ENCODE results near the gene TM4SF5.

The TM4SF5 gene

DNA sequence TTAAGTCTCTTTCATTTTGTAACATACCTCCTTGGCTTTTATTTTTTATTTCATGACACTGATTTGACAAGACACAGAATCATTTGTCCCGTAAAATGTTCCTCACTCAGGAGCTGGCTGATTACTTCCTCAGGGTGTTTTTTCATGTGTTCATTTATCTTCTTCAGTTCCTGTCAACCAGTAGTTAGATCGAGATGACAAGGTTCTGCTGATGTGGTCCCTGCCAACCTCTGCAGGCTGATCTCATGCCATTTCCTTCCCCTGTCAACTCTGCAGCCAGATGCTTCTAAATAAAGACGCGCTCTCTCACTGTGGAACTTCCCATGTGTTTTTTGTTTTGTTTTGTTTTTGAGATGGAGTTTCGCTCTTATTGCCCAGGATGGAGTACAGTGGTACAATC is 23.8 kb upstream of the TM4SF5 start:
- no peak for DNase-seq (ENCODE audit: low read depth)

DNA sequence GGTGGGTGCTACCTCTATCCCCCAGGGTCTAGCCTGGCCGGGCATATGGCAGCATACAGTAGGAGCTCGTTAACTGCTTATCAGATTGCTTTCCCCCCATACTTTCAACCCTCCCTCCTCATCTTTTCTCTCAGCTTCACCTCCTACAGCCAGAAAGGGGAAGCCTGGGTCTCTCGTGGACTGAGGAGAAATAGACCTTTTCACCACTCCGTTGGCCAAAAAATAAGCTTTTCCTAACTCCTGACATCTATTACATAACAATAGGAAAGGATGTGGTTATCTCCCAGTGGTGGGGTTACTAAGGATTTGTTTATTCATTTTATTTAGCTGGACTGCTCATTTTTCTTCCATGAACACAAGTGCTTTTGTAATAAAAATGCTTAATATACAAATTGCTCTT is 23.0 kb upstream of the TM4SF5 start:
- DNase-seq (ENCODE audit: low read depth) = no peak

DNA sequence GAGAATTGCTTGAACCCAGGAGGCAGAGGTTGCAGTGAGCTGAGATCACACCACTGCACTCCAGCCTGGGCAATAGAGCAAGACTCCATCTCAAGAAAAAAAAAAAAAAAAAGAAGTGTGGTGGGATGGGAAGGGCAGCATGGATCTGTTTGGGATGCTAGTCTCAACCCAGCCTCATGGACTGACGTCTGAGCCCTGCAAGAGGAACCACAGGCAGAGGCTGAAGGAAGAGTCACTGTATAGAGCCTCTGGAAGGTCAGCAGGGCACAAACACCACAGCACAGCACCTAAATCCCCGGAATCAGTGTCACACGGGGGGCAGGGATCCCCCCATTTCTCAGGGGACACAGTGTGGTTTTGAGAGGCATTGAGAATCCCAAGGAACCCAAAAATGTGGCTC is 21.1 kb upstream of the TM4SF5 start:
- DNase-seq (ENCODE audit: low read depth) = no peak

DNA sequence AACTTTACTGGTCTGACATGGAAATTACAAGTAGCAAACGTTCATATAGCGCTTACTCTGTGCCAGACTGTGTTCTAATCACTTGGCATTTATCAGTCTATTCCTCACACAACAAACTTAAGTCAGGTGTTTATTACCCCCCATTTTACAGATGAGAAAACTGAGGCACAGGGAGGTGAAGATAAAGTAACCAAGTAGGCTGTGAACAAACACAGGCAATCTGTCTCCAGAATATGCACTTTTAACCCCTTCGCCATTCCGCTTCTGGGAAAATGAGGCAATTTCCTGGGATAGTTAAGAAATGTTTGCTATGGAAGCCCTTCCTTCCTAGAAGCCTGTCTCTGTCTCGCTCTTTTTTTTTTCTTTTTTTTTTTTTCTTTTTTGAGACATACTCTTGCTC is 19.8 kb upstream of the TM4SF5 start:
- no peak for DNase-seq (ENCODE audit: low read depth)

DNA sequence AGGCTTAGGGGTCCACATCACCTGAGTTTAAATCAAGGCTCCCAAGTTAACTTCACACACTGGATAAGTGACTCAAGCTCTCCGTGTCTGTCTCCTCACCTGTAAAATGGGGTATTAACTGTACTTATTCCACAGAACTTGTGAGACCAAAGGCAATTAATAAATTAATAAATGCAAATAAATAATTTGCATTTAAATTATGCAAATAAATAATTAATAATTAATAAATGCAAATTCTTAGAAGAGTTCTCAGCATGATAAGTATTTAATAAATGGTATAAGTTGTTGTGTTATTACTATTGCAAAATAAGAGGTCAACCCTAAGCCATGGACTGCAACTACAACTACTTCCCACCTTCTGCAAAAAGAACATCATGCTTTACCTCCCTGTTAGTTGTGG is 18.3 kb upstream of the TM4SF5 start:
- DNase-seq (ENCODE audit: low read depth) = no peak

DNA sequence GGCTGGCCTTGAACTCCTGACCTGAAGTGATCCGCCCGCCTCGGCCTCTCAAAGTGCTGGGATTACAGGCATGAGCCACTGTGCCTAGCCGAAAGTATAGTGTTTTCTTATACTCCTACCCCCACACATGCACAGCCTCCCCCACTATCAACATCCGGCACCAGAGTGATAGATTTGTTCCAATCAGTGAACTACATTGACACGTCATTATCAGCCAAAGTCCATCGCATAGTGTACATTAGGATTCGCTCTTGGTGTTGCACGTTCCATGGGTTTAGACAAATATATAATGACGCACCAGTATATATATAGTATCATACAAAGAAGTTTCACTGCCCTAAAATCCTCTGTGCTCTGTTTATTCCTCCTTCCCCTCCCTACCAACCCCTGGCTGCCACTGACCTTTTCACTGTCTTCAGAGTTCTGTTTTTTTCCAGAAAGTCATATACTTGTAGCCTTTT is 11.9 kb upstream of the TM4SF5 start:
- no peak for DNase-seq (ENCODE audit: low read depth)

DNA sequence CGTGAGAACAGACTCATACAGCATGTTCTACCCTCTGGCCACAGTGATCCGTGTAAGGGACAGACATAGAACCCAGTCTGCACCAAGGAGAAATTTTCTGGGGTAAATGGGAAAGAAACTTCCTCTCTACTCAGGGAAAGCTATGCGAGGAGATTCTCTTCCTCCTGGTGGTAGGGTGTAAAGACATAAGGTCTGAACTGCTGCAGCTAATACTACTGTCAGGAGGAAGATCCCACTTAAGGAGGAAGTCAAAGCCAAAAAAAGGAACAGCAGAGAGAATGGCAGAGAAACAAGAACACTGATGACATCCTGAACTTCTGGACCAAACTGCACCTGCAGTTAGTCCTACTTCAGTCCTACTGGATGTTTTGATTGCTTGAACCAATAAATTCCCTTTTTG is 7.1 kb upstream of the TM4SF5 start:
- DNase-seq (ENCODE audit: low read depth) = no peak

DNA sequence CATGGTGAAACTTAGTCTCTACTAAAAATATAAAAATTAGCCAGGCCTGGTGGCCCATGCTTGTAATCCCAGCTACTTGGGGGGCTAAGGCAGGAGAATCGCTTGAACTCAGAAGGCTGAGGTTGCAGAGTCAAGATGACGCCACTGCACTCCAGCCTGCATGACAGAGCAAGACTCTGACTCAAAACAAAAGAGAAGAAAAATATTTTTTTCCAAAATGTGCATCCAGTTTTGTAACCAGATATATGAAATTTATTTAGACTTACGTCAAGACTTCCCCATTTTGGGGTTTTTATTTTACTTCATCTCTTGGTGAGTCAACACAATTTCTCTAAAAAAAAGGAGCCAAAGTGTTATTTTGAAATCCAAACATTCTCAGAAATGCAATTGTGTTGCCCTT is 5.5 kb upstream of the TM4SF5 start:
- no peak for DNase-seq (ENCODE audit: low read depth)

DNA sequence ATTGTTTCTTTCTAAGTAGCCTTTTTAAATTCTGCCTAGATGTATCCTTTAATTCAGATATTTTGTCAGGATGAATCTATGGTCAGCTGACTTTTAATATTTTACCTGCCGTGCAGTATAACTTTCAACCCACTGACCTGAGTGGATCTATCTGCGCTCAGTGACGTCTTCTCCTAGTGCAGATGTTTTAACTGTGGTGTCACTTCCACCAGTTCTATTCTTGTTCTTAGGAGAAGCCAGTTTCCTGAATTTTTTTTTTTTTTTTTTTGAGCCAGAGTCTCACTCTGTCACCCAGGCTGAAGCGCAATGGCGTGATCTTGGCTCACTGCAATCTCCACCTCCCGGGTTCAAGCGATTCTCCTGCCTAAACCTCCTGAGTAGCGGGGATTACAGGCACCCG is 5.0 kb upstream of the TM4SF5 start:
- DNase-seq (ENCODE audit: low read depth) = no peak

DNA sequence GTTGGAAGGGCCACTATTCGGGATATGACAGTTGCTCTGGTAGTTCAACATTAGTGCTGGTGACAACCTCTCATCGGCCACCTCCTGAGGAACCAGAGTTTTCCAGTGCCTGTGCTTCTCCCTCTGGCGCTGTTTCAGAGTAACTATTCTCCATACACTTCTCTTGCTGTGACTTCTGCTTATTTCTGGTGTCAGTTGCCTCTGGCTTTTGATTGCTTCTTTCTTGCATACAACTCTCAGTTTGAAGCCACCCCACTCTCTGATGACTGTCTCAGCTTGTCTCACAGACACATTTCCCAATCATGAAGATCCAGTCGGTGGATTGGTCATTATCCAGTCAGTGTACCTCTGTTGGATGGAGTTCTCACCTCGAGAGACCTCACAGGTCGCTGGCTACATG is 3.4 kb upstream of the TM4SF5 start:
- no peak for DNase-seq (ENCODE audit: low read depth)

DNA sequence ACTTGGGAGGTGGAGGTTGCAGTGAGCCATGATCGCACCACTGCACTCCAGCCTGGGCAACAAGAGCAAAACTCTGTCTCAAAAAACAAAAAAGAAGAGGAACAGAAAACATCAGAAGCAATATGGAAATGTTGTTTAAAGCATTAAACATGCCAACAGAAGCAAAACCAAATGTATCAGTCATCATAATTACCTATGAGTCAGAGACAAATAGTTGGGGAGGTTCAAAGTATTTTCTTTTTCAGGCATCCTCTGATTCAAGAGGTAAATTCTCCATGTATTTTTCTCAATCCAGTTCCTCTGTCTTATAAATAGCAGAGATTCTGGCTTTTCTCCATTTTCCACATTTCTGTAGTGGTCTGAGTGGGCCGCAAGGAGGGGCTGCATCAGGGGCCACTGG is 2.1 kb upstream of the TM4SF5 start:
- DNase-seq (ENCODE audit: low read depth) = no peak

DNA sequence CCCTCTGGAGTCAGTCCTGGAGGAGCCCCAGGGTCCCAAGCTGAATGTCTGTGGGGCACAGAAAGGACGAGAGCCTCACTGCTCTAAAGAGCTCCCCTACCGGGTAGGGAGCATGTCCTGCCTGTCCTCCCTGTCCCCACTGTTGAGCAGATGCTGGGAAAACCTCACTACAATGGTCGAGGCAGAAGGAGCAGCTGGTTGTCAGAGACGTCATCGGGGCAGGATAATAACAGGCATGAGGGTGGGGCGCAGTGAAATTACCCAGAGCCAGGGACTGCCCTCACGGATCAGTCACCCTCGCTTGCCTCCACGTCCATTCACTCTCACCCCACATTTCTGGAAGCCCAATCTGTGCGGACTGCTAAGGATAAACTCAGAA is 538 bp downstream of the TM4SF5 start:
- no peak for DNase-seq (ENCODE audit: low read depth)

DNA sequence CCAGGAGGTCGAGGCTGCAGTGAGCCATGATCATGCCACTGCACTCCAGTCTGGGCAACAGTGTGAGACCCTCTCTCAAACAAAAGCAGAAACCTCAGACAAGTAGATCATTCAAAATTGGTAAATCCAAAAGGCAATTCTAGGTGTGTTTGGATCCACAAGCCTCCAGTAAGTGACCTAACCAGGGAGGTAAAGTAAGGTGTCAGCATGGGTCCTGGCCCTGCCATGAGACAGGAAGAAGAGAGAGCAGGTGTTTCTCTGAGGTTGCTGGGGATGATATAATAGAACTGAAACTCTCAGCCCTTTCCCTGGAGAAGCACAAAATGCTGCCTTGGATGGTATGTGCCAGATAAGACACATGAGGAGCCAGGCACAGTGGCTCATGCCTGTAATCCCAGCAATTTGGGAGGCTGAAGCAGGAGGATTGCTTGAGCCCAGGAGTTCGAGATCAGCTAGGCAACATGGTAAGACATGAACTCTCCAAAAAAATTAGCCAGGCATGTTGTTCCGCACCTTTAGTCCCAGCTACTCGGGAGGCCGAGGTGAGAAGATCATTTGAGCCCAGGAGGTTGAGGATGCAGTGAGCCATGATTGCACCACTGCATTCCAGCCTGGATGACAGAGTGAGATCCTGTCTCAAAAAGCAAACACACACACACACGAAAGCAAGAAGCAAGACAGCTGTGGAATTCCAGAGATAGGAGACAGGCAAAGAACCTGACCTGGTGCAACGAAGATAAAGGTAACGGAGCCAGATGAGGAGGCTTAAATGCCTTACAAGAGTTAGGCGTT is 6.5 kb downstream of the TM4SF5 start:
- no peak for DNase-seq (ENCODE audit: low read depth)

DNA sequence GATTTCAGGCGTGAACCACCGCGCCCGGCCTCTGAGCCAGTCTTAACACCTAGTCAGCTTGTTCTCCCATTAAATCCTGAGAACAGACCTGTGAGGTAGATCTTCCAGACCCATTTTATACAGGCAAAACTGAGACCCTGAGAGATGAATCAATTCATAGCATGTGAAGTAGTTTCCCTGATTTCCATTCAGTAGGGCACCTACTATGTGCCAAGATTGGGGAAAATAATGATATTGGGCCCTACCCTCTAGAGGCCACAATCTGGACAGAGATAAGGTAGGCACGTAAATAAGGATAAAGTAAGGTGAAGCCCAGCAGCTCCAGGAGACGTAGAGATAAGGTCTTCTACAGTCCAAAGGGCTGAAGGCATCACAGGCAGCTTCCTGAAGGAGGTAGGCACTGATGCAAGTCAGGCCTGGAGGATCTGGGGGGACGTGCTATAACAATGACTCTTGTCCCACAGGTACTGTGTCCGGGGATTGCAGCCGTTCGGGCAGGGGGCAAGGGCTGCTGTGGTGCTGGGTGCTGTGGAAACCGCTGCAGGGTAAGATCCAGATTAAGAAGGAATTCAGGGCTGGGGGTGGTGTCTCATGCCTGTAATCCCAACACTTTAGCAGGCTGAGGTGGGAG is 8.8 kb downstream of the TM4SF5 start:
- no peak for DNase-seq (ENCODE audit: low read depth)

DNA sequence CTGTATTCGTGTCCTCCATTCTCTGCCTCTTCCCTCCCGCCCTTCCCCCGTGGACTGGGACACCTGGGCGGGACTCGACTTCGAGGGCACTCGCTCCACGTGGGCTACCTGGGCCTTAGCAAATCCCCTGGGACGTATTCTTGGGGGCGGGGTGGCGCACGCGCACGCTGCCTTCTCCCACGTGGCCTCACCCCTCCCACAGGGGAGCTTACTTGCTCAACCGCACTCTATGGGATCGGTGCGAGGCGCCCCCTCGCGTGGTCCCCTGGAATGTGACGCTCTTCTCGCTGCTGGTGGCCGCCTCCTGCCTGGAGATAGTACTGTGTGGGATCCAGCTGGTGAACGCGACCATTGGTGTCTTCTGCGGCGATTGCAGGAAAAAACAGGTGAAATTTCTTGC is 11.0 kb downstream of the TM4SF5 start:
- DNase-seq (ENCODE audit: low read depth) = no peak

DNA sequence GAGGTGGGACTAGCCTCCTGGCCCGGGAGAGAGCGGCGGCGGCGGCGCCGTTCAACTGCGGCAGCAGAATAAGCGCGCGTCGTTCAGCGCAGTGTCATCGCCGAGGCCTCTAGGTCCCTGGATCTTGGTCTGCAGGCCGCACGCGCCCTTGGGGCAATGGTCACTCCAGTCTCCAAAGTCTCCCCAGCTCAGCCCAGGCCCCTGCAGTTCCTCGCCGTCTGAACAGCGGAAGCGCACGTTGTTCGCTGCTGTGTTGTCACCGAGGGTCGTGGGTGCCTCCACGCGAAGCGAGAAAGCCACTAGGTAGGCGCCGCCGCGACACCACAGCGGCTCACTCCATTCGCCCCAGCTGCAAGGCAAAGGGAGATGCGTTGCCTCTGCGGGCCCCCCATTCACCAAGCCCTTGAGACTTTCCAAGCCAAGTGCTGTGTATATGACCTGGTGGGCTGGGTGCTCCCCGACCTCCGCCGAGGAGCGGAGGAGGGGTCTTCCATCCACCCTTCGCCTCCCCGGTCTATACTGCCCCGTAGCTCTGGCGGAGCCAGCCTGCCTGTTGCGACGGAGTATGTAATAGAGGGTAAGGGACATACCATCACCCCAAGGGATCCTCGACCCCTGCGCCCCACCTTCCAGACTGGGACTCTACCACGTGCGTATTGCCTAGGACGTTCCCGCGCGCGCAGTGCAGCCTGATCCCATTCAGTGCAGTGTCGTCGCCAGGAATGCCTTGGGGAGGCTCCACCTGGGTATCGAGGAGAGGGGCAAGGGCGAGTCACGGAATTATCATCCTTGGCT is 13.8 kb downstream of the TM4SF5 start:
- DNase-seq (ENCODE audit: low read depth) = no peak

DNA sequence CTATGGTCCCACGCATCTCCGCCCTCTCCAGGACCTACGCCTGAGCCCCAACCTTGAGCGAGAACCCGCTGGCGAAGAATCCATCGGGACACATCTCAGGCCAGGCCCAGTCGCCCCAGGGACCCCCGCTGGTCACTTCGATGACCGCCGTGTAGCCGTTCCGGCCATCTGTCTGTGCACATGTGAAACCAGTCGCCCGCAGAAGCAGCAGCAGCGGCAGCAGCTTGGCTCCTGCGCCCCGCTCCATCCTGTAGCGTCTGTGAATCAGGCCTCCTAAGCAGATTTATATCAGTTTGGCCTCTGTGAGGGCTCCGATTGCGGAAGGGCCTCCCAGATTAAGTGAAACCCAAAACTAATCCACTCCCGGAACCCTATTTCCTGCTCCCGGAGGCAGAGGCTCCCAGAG is 14.4 kb downstream of the TM4SF5 start, which contains the start of gene VMO1:
TSS of gene VMO1 (minus strand) at position 259 of the 406 bp plus-strand sequence. CDS start at position 247, 12 bp downstream.
- no peak for DNase-seq (ENCODE audit: low read depth)

DNA sequence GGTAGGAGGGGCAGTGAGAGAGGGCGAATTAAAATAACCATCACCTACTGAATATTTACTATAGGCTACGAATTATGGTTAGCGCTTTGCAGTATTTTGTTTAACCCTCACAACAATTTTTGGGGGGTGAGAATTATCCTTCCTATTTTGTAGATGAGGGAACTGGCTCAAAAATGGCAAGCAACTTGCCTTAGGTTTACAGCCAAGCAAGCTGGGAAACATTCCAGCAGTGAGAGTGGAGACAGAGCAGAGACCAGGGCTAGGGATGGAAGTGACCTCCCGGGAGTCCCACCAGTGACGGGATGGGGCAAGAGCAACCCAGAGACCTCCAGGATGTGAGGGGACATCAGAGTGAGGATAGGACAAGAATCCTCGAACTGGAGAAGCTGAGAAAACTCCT is 14.8 kb downstream of the TM4SF5 start:
- no peak for DNase-seq (ENCODE audit: low read depth)

DNA sequence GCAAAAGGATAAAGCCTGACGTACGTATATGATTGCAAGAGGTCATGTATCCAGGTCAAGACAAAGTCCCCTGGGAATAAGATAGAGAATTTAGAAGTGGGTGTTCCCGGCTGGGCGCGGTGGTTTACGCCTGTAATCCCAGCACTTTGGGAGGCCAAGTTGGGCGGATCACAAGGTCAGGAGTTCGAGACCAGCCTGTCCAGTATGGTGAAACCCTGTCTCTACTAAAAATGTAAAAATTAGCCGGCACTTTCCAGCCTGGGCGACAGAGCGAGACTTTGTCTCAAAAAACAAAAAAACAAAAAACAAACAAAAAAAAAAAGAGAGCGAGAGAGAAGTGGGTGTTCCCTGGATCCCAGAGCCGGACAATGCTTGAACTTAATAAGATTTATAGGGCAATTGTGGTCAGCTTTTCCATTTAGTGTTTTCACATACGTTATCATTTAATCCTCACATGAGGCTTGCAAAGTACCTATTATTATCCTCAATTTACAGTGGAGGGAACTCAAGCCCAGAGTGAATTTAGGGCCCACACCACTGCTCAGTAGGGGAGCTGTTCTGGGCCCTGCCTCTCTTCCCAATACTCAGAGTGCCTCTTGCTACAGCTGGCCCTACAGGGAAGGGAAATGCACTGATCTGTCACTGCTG is 16.6 kb downstream of the TM4SF5 start:
- DNase-seq (ENCODE audit: low read depth) = no peak

DNA sequence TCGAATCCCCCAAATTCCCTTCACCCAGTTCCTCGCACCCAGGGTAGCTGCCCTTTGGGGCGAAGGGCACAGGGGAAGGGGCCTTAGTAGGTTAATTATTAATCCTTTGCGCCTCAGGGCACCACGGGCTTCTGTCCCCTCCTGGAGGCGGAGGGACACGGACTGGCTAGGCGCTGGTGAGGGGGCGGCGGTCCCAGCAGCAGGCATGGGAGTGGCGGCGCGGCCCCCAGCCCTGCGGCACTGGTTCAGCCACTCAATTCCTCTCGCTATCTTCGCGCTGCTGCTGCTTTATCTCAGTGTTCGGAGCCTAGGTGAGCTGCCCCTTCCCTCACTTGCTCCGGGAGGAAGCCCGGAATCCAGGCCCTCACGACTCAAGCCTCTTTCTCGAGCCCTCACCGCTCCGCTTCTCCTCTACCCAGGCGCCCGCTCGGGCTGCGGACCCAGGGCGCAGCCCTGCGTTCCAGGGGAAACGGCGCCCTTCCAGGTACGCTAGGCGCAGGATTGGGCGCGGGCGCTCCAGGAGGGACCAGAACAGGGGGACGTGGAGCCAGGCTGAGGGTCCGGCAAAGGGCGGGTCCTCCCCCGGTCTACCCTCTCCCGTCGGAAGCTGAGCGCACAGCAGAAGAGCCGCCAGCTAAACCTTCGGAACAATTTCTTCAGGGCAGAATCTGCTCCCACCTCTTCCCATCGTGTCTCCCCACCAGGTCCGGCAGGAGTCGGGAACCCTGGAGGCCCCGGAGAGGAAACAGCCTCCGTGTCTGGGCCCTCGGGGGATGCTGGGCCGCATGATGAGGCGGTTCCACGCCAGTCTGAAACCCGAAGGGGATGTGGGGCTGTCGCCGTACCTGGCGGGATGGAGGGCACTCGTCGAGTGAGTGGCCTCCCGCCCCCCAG is 17.4 kb downstream of the TM4SF5 start, which contains the start of gene GLTPD2:
TSS of gene GLTPD2 (plus strand) at position 158 of the 894 bp plus-strand sequence. CDS start at position 206, 48 bp downstream.
- no peak for DNase-seq (ENCODE audit: low read depth)

DNA sequence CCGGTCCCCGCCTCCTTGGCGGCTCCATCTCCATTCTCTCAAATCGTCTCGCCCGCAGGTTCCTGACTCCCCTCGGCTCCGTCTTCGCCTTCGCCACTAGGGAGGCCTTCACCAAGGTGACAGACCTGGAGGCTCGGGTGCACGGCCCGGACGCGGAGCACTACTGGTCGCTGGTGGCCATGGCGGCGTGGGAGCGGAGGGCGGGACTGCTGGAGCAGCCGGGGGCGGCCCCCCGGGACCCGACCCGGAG is 17.9 kb downstream of the TM4SF5 start:
- DNase-seq (ENCODE audit: low read depth) = no peak

Data from GM04503 (cell line).